ENCODE measurements around the gene FARS2.

FARS2 gene

DNA sequence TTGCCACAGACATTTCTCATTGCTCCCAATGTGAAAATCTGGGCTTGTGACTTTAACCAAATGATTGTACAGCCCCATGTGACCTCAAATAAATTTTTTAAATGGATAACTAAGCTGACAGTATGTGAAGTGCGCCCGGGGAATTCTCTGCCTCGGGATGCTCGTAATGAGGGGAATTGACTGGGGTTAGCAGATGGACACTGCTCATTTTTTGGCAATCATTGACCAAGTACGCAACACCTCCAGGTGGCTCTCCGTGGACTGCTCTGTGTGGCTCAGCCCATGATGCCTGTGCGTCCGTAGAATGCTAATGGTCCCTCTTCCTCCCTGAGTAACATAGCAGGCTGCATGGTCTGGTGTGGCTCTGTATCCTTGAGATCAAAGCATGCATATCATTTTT lies 42.4 kb downstream of the FARS2 start:
- no peak for DNase-seq (ENCODE audit: low read depth, low spot score)
- in situ Hi-C loops (cut with HindIII; ENCODE audit: low sequenced_read_pairs) = no loop called here
- TF ChIP-seq CTCF (IDR thresholded peaks at IDR 0.05; ENCODE audit: low read depth, low read length) = no peak
- no peak overlapping the region for H3K4me3 ChIP-seq (ENCODE audit: low read depth, low read length)

- TF ChIP-seq CTCF (IDR thresholded peaks at IDR 0.05; ENCODE audit: low read depth, low read length) = no peak
- in situ Hi-C loops (cut with HindIII; ENCODE audit: low sequenced_read_pairs) = no loop called here
- DNase-seq (ENCODE audit: low read depth, low spot score) = no peak
- H3K4me3 ChIP-seq (ENCODE audit: low read depth, low read length) = no peak overlapping the region
These were observed 44.8 kb downstream of the FARS2 start for GRCh38 chr6:5305968-5306626.

GRCh38 chr6:5307058-5307457 lies 45.7 kb downstream of the FARS2 start:
- TF ChIP-seq CTCF (IDR thresholded peaks at IDR 0.05; ENCODE audit: low read depth, low read length) = no peak
- DNase-seq (ENCODE audit: low read depth, low spot score) = no peak
- in situ Hi-C loops (cut with HindIII; ENCODE audit: low sequenced_read_pairs) = no loop called here
- no peak overlapping the region for H3K4me3 ChIP-seq (ENCODE audit: low read depth, low read length)

DNA sequence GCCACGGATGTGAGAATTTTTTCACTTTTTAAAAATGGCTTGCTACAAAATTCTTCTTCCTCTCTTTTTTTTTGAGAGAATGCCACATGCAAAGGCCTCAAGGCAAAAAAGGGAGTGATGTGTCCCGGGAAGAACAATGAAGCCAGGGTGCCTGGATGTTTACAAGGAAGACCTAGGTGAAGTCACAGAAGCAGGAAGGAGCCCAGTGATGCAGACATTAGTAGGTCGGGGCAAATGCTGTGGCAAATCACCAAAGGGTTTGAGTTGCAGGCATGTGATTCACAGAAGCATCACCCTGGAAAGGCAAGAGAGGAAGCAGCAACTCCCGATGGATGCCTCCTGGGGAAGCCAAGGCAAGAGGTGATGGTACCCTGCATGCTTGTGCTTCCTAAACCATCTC lies 46.8 kb downstream of the FARS2 start:
- no peak for DNase-seq (ENCODE audit: low read depth, low spot score)
- no peak overlapping the region for H3K4me3 ChIP-seq (ENCODE audit: low read depth, low read length)
- in situ Hi-C loops (cut with HindIII; ENCODE audit: low sequenced_read_pairs) = no loop called here
- TF ChIP-seq CTCF (IDR thresholded peaks at IDR 0.05; ENCODE audit: low read depth, low read length) = no peak

- no peak for DNase-seq (ENCODE audit: low read depth, low spot score)
- in situ Hi-C loops (cut with HindIII; ENCODE audit: low sequenced_read_pairs) = no loop called here
- no peak overlapping the region for H3K4me3 ChIP-seq (ENCODE audit: low read depth, low read length)
- TF ChIP-seq CTCF (IDR thresholded peaks at IDR 0.05; ENCODE audit: low read depth, low read length) = no peak
These were observed 53.0 kb downstream of the FARS2 start for GRCh38 chr6:5314191-5314865.

- H3K4me3 ChIP-seq (ENCODE audit: low read depth, low read length) = no peak overlapping the region
- in situ Hi-C loops (cut with HindIII; ENCODE audit: low sequenced_read_pairs) = no loop called here
- no peak for DNase-seq (ENCODE audit: low read depth, low spot score)
- TF ChIP-seq CTCF (IDR thresholded peaks at IDR 0.05; ENCODE audit: low read depth, low read length) = no peak
These were observed 54.6 kb downstream of the FARS2 start for GRCh38 chr6:5315881-5316280.

Data from astrocyte of the spinal cord (primary cell).